Panc1 (cell line): ENCODE results near the gene TMEM163. TPM values are rescaled to one million over a fixed set of nuclear protein-coding genes. Genes with fewer than 3 reads are reported as not detected.

ENCODE experiments used
- ATAC-seq: fragments of 200-7000 bp; cut with Tn5 transposase; 2 replicates; pipeline ENCODE4 v1.9.1; 2020; ENCODE audit warnings: mild to moderate bottlenecking, moderate library complexity
- BruUV-seq: library from RNA; stranded (reverse); fragments of 400-500 nt; replicated peaks from 2 replicates; lab custom pipeline; 2021; lab: Mats Ljungman, UMichigan
- CTCF ChIA-PET: fragments of 300-600 bp; sonication (Branson Sonifier 250); formaldehyde crosslinking; loops from one replicate; lab custom pipeline; 2022; ENCODE audit warnings: antibody characterized with exemption; lab: Charles Lee
- POLR2A ChIA-PET: fragments of 300-600 bp; sonication (Branson Sonifier 250); formaldehyde crosslinking; loops from one replicate; lab custom pipeline; 2022; ENCODE audit warnings: antibody characterized with exemption; lab: Charles Lee
- DNase-seq: peaks from one replicate; pipeline ENCODE4 v3.0.0-alpha.2; 2010; ENCODE audit warnings: low read depth, low spot score
- H3K27ac ChIP-seq: 2 replicates; pipeline ENCODE4 v1.5.1; 2011; ENCODE audit warnings: mild to moderate bottlenecking, low read length, inconsistent platforms
- H3K27me3 ChIP-seq: fragments of 200-500 bp; sonication (Bioruptor generic); 2 replicates; pipeline ENCODE4 v1.6.0; 2014; ENCODE audit warnings: low read length, inconsistent platforms; ENCODE audit not compliant: control insufficient read depth, insufficient read depth
- H3K36me3 ChIP-seq: fragments of 200-500 bp; sonication (Bioruptor generic); 2 replicates; pipeline ENCODE4 v1.5.1; 2014; ENCODE audit warnings: inconsistent platforms, mild to moderate bottlenecking, low read length, moderate library complexity; ENCODE audit not compliant: control insufficient read depth, insufficient read depth
- H3K4me1 ChIP-seq: 2 replicates; pipeline ENCODE4 v1.5.1; 2011; ENCODE audit warnings: inconsistent platforms, mild to moderate bottlenecking, low read length, moderate library complexity; ENCODE audit not compliant: control insufficient read depth, insufficient read depth
- H3K4me3 ChIP-seq, 2 experiments: 2 replicates each; pipeline ENCODE4 v1.5.1; 2011 to 2012; ENCODE audit warnings: low read depth in 2 of 2, low read length in 2 of 2, mild to moderate bottlenecking in 2 of 2, inconsistent platforms in 1 of 2, moderate library complexity in 1 of 2
- H3K9me3 ChIP-seq: fragments of 200-500 bp; sonication (Bioruptor generic); 2 replicates; pipeline ENCODE4 v1.5.1; 2014; ENCODE audit warnings: low read depth, mild to moderate bottlenecking, inconsistent platforms, low read length, moderate library complexity; ENCODE audit not compliant: control insufficient read depth, insufficient read depth
- CTCF ChIP-seq: fragments of 450-650 bp; IDR thresholded peaks from 2 replicates; pipeline ENCODE4 v1.5.1; 2017; ENCODE audit warnings: mild to moderate bottlenecking
- POLR2AphosphoS5 ChIP-seq: IDR thresholded peaks from 2 replicates; pipeline ENCODE4 v1.6.1; 2012; ENCODE audit warnings: mild to moderate bottlenecking, low read depth, low read length, moderate library complexity
- REST ChIP-seq, 2 experiments: IDR thresholded peaks; 2 replicates each; pipeline ENCODE4 v1.6.1; 2011 to 2012; ENCODE audit warnings: low read depth in 2 of 2, control low read depth in 1 of 2, low read length in 1 of 2, mild to moderate bottlenecking in 1 of 2, moderate library complexity in 1 of 2; ENCODE audit not compliant: insufficient read depth in 1 of 2
- SIN3A ChIP-seq: IDR thresholded peaks from 2 replicates; pipeline ENCODE4 v1.6.1; 2012; ENCODE audit warnings: low read depth, mild to moderate bottlenecking, low read length, moderate library complexity, borderline replicate concordance; ENCODE audit not compliant: insufficient read depth
- TCF7L2 ChIP-seq: IDR thresholded peaks from 2 replicates; pipeline ENCODE4 v1.6.1; 2011; ENCODE audit warnings: mild to moderate bottlenecking, low read depth, low read length, inconsistent platforms
- in situ Hi-C: cut with HindIII; loops from 2 replicates; pipeline ENCODE4 v1.10.0; 2016; ENCODE audit warnings: low sequenced_read_pairs, low pct_unique_long_range_greater_than_20kb
- intact Hi-C: fragments of 100-400 bp; cut with micrococcal nuclease; formaldehyde crosslinking; loops from one replicate; pipeline ENCODE4 v1.10.0; 2022; ENCODE audit not compliant: unreplicated experiment
- total RNA-seq: library from RNA; stranded (reverse); gene quantifications from one replicate; pipeline ENCODE4 v1.2.1, GENCODE V29; 2021; ENCODE audit not compliant: unreplicated experiment

The TMEM163 gene
- total RNA-seq, 1 experiment from 2014 or later, result not detected

GRCh38 chr2:134457353-134457752 is 261.4 kb downstream of the TMEM163 start:
- no peak for DNase-seq
- CTCF ChIA-PET, result no interaction called here
- H3K27ac ChIP-seq, result no peak overlapping the region
- H3K4me1 ChIP-seq, result no peaks in the 10 kb centered on the region
- no peak overlapping the region for H3K4me3 ChIP-seq
- intact Hi-C loops, result no loop called here
- no peaks in the 10 kb centered on the region for H3K9me3 ChIP-seq
- ATAC-seq, result no peak
- no peaks in the 10 kb centered on the region for H3K36me3 ChIP-seq
- no peaks in the 10 kb centered on the region for H3K27me3 ChIP-seq
- TF ChIP-seq CTCF (no peak), SIN3A (no peak), POLR2AphosphoS5 (no peak), REST (IDR thresholded peaks at IDR 0.05; ENCODE audit: insufficient read depth in 1 of 2, low read depth in 2 of 2, low read length in 1 of 2) (no peak), TCF7L2 (no peak)
- no TSS peak for BruUV-seq
- POLR2A ChIA-PET, result no interaction called here
- in situ Hi-C loops, result no loop called here

GRCh38 chr2:134455426-134455825 is 263.4 kb downstream of the TMEM163 start:
- H3K4me1 ChIP-seq, result no peaks in the 10 kb centered on the region
- no peak overlapping the region for H3K27ac ChIP-seq
- ChIA-PET CTCF (no interaction called here), POLR2A (interaction anchor here (0.5 kb wide), 1 partner anchor 45 kb away, joined by 5 read pairs; no protein-coding TSS in a partner anchor)
- no peaks in the 10 kb centered on the region for H3K9me3 ChIP-seq
- TF ChIP-seq SIN3A (no peak), REST (IDR thresholded peaks at IDR 0.05; ENCODE audit: insufficient read depth in 1 of 2, low read depth in 2 of 2, low read length in 1 of 2) (no peak), CTCF (no peak), TCF7L2 (no peak), POLR2AphosphoS5 (no peak)
- no TSS peak for BruUV-seq
- in situ Hi-C loops, result no loop called here
- no peaks in the 10 kb centered on the region for H3K36me3 ChIP-seq
- ATAC-seq (no peak), DNase-seq (no peak)
- no peak overlapping the region for H3K4me3 ChIP-seq
- intact Hi-C loops, result no loop called here
- H3K27me3 ChIP-seq, result no peaks in the 10 kb centered on the region
